RWPE1 (cell line): ENCODE data around the gene GPR180.

ENCODE experiments used
- CTCF ChIA-PET: fragments of 350-600 bp; sonication (Branson Sonifier 250); formaldehyde crosslinking; extraction: SDS; loops from one replicate; lab custom pipeline; 2021; lab: Yijun Ruan, JAX
- POLR2A ChIA-PET: fragments of 400-600 bp; formaldehyde crosslinking; extraction: SDS; loops from one replicate; lab custom pipeline; 2020; ENCODE audit warnings: antibody characterized with exemption; ENCODE audit not compliant: low non-redundant PET; lab: Yijun Ruan, JAX
- DNase-seq: peaks from one replicate; pipeline ENCODE4 v3.0.0; 2012; ENCODE audit warnings: low spot score
- H3K27ac ChIP-seq: fragments of 450-650 bp; 2 replicates; pipeline ENCODE4 v1.5.1; 2017
- TF ChIP-seq, protein P1 (sequence below): fragments of 450-650 bp; conservative IDR thresholded peaks from 2 replicates; pipeline ENCODE4 v1.5.1; 2017; ENCODE audit warnings: low read depth, mild to moderate bottlenecking

The GPR180 gene

DNA sequence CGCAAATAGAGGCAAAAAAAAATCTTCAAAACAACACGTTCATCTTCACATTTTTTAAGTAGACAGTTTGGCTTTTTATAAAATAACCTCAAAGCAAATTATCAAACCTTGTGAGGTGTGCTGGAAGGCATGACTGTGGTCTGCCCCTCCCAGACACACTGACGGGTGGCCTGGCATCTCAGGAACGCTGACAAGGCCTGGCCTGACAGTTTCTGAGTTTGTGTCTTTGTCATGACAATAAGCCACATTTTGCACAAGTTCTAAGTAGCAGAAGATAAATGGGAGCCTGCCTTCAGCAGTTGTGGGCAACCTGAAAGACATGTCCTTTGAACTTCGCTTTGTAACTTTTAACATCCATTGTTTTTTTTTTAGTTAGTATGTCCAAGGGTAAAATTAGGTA, 72.2 kb downstream of the GPR180 start:
- ChIA-PET CTCF (interaction anchor here (0.6 kb wide), 1 partner anchor 551 kb away, joined by 3 read pairs; no protein-coding TSS in a partner anchor), POLR2A (no interaction called here)
- TF ChIP-seq, protein P1, sequence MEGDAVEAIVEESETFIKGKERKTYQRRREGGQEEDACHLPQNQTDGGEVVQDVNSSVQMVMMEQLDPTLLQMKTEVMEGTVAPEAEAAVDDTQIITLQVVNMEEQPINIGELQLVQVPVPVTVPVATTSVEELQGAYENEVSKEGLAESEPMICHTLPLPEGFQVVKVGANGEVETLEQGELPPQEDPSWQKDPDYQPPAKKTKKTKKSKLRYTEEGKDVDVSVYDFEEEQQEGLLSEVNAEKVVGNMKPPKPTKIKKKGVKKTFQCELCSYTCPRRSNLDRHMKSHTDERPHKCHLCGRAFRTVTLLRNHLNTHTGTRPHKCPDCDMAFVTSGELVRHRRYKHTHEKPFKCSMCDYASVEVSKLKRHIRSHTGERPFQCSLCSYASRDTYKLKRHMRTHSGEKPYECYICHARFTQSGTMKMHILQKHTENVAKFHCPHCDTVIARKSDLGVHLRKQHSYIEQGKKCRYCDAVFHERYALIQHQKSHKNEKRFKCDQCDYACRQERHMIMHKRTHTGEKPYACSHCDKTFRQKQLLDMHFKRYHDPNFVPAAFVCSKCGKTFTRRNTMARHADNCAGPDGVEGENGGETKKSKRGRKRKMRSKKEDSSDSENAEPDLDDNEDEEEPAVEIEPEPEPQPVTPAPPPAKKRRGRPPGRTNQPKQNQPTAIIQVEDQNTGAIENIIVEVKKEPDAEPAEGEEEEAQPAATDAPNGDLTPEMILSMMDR: no peak
- DNase-seq: no peak
- no peak overlapping the region for H3K27ac ChIP-seq

DNA sequence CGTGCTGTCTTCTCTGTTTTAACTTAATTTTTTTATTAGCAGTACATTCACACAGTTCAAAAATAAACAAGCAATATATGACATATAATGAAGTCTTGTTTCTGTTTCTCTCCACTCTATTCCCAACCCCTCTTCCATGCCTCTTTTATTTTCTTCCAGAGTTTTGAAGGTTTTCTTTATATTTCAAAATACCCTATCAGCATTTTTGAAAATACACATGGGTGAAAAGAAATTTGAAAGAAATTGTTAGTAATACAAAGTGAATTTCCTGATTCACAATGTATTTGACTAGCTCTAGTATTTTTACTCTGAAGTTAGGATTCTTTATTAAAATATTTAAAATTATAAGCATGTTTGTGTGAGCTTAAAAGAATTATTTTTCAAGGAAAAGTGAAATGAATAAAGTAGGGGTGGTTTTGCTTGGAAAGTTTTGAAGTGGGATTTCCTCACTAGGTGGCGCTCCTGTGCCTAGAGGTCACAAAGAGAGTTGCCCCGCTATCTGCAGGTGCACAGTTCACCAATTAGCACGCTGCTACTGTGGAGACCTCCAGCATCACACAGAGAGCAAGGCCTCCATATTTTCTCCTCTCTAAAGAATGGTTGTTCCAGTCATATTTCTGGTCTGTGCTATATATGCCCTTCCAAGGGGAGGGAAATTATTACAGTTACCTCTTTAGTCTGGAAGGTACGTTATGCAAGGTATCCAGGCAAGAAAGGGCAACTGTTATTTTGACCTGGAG, 73.1 kb downstream of the GPR180 start:
- POLR2A ChIA-PET: no interaction called here
- H3K27ac ChIP-seq: no peak overlapping the region
- CTCF ChIA-PET: interaction anchor here (0.9 to 1.2 kb wide), 2 partner anchors 8 to 14 kb away, joined by 3 read pairs; no protein-coding TSS in a partner anchor
- peak; percentile 48 for DNase-seq
- TF ChIP-seq, protein P1: peak; percentile 66

DNA sequence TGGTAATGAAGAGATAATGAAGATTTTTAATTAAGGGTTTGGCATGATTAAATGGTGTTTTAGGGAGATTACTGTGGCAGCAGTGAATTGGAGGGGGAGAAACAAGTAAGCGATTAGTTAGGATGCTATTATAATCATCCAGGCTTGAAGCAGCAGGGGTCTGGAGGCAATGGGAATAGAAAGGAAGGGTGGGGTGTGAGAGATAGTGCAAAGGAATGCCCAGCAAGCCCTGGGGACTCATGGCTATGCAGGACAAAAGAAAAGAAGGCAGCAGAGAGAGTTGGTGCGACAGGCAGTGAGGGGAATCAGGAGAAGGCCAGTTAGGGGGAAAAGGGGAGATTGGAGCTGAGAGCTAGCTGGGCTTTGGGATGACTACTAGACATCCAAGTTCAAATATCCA, 76.1 kb downstream of the GPR180 start:
- ChIA-PET POLR2A (no interaction called here), CTCF (interaction anchor here (0.6 kb wide), 1 partner anchor 208 kb away, joined by 4 read pairs; no protein-coding TSS in a partner anchor)
- DNase-seq: no peak
- TF ChIP-seq, protein P1: no peak
- H3K27ac ChIP-seq: no peak overlapping the region

DNA sequence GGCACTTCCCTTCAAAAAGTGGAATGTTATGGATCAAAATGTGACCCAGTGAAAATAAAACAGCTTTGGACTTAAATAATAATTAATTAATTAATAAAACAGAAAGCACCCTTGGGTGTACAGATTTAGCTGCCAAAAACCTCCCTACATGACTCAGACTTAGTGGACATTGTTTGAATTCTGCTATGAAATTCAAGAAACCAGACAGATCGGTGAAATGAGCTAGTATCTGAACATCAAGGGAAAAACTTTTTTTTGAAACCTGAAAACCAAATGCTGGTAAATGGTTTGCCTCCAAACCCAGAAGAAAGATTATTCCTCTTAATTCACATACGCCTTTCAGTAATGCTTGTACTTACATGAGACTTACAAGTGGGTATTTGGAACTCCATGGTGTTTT, 77.2 kb downstream of the GPR180 start:
- CTCF ChIA-PET: no interaction called here
- DNase-seq: no peak
- H3K27ac ChIP-seq: no peak overlapping the region
- POLR2A ChIA-PET: no interaction called here
- TF ChIP-seq, protein P1: no peak

DNA sequence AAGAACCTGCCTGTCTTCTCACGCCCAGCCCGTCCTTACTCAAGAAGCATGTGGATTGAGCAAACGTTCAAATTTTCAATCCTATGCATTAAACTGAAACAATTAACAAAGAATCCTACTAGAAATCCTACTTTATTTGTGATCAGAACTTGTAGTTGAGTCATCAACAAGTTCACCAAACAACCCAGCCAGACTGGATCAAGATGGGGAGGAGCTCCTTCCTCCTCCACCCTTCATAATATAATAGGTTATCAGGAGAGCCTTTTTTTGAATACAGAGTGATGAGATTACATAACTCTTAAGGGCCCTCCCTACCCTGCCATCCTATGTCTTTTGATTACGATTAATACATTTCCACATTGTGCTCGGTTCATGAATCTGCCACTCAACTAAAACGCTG, 78.0 kb downstream of the GPR180 start:
- ChIA-PET CTCF (interaction anchor here (0.6 to 0.8 kb wide), 2 partner anchors 512 to 517 kb away, joined by 3 read pairs; no protein-coding TSS in a partner anchor), POLR2A (no interaction called here)
- TF ChIP-seq, protein P1: no peak
- H3K27ac ChIP-seq: no peak overlapping the region
- DNase-seq: no peak

DNA sequence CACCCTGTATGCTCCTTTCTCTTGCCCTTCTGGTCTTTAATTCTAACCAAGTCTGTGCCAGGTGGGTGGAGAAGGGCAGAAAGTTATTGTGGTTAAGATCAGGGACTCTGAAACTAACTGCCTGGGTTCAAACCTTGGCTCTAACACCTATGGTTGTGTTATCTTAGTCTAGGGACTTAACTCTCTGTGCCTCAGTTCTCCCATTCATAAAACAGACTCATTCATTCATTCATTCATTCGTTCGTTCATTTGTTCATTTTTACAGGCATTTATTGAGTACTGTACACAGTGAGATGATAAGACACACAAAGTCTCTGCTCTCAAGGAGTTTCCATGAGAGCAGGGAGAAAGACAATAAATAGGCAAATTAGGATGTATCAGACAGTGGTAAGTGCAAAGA, 80.6 kb downstream of the GPR180 start:
- ChIA-PET CTCF (no interaction called here), POLR2A (no interaction called here)
- DNase-seq: no peak
- TF ChIP-seq, protein P1: no peak
- no peak overlapping the region for H3K27ac ChIP-seq
